SK-N-SH treated with all-trans-retinoic acid at 6 μM for 48 hours (cell line): ENCODE results near the gene CHST5.

Source experiments
- ATAC-seq: fragments of 200-7000 bp; cut with Tn5 transposase; 3 replicates; pipeline ENCODE4 v1.9.1; 2020; ENCODE audit warnings: mild to moderate bottlenecking, moderate library complexity
- ARNTL ChIP-seq: fragments of 450-650 bp; formaldehyde crosslinking; IDR thresholded peaks from 2 replicates; pipeline ENCODE4 v1.5.0; 2020; ENCODE audit warnings: low read depth, mild to moderate bottlenecking, moderate library complexity, borderline replicate concordance
- BACH2 ChIP-seq: fragments of 250-450 bp; sonication (Bioruptor Pico); IDR thresholded peaks from 2 replicates; pipeline ENCODE4 v1.9.0; 2021; ENCODE audit warnings: mild to moderate bottlenecking, borderline replicate concordance
- CSDC2 ChIP-seq: fragments of 250-450 bp; sonication (Bioruptor Pico); IDR thresholded peaks from 2 replicates; pipeline ENCODE4 v1.5.0; 2020; ENCODE audit warnings: mild to moderate bottlenecking, moderate library complexity
- CSRNP3 ChIP-seq: fragments of 250-450 bp; sonication (Bioruptor Pico); IDR thresholded peaks from 2 replicates; pipeline ENCODE4 v1.5.1; 2021; ENCODE audit warnings: mild to moderate bottlenecking, moderate library complexity
- ESRRG ChIP-seq: fragments of 250-450 bp; sonication (Bioruptor Pico); IDR thresholded peaks from 2 replicates; pipeline ENCODE4 v1.6.1; 2021; ENCODE audit warnings: mild to moderate bottlenecking
- GLIS3 ChIP-seq: fragments of 250-450 bp; sonication (Bioruptor Pico); IDR thresholded peaks from 2 replicates; pipeline ENCODE4 v1.5.0; 2020; ENCODE audit warnings: mild to moderate bottlenecking, moderate library complexity
- ISL1 ChIP-seq: fragments of 250-450 bp; sonication (Bioruptor Pico); IDR thresholded peaks from 2 replicates; pipeline ENCODE4 v2.1.2; 2022; ENCODE audit warnings: mild to moderate bottlenecking, moderate library complexity
- OSR1 ChIP-seq: fragments of 250-450 bp; sonication (Bioruptor Pico); IDR thresholded peaks from 2 replicates; pipeline ENCODE4 v1.8.0; 2022; ENCODE audit warnings: moderate library complexity, mild to moderate bottlenecking, inconsistent platforms
- POU6F1 ChIP-seq: fragments of 250-450 bp; sonication (Bioruptor Pico); IDR thresholded peaks from 2 replicates; pipeline ENCODE4 v1.8.0; 2021; ENCODE audit warnings: low read depth, mild to moderate bottlenecking, moderate library complexity, borderline replicate concordance
- PPARA ChIP-seq: fragments of 250-450 bp; sonication (Bioruptor Pico); IDR thresholded peaks from 2 replicates; pipeline ENCODE4 v1.5.0; 2020; ENCODE audit warnings: mild to moderate bottlenecking, borderline replicate concordance
- SNAI2 ChIP-seq: fragments of 250-450 bp; sonication (Bioruptor Pico); IDR thresholded peaks from 2 replicates; pipeline ENCODE4 v1.5.0; 2020; ENCODE audit warnings: mild to moderate bottlenecking, moderate library complexity
- TCF4 ChIP-seq: fragments of 250-450 bp; sonication (Bioruptor Pico); IDR thresholded peaks from 2 replicates; pipeline ENCODE4 v1.8.0; 2021; ENCODE audit warnings: mild to moderate bottlenecking, moderate library complexity, borderline replicate concordance
- TOX ChIP-seq: fragments of 250-450 bp; sonication (Bioruptor Pico); IDR thresholded peaks from 2 replicates; pipeline ENCODE4 v1.8.0; 2021; ENCODE audit warnings: mild to moderate bottlenecking, moderate library complexity, borderline replicate concordance
- ZC3H10 ChIP-seq: fragments of 250-450 bp; sonication (Bioruptor Pico); IDR thresholded peaks from 2 replicates; pipeline ENCODE4 v1.5.1; 2021; ENCODE audit warnings: mild to moderate bottlenecking, moderate library complexity
- ZFP3 ChIP-seq: fragments of 250-450 bp; sonication (Bioruptor Pico); IDR thresholded peaks from 2 replicates; pipeline ENCODE4 v1.5.0; 2020; ENCODE audit warnings: mild to moderate bottlenecking, moderate library complexity
- ZFP30 ChIP-seq: fragments of 450-650 bp; formaldehyde crosslinking; IDR thresholded peaks from 2 replicates; pipeline ENCODE4 v1.5.0; 2022; ENCODE audit warnings: mild to moderate bottlenecking, moderate library complexity
- ZNF565 ChIP-seq: fragments of 450-650 bp; formaldehyde crosslinking; conservative IDR thresholded peaks from 2 replicates; pipeline ENCODE4 v1.5.0; 2020; ENCODE audit warnings: low read depth, mild to moderate bottlenecking, moderate library complexity
- ZNF70 ChIP-seq: fragments of 450-650 bp; formaldehyde crosslinking; IDR thresholded peaks from 2 replicates; pipeline ENCODE4 v1.5.0; 2020; ENCODE audit warnings: mild to moderate bottlenecking, moderate library complexity
- ZNF8 ChIP-seq: fragments of 450-650 bp; formaldehyde crosslinking; IDR thresholded peaks from 2 replicates; pipeline ENCODE4 v1.5.0; 2020; ENCODE audit warnings: mild to moderate bottlenecking, moderate library complexity
- TF ChIP-seq, protein P1 (sequence below): fragments of 250-450 bp; sonication (Bioruptor Pico); IDR thresholded peaks from 2 replicates; pipeline ENCODE4 v1.8.0; 2020; ENCODE audit warnings: mild to moderate bottlenecking, moderate library complexity, borderline replicate concordance

CHST5 gene

GRCh38 chr16:75486676-75487313 is 49.1 kb downstream of the CHST5 start:
- ATAC-seq, result no peak
- TF ChIP-seq POU6F1 (CRISPR knock-in tag) (no peak), ISL1 (CRISPR knock-in tag) (no peak), ZNF565 (CRISPR knock-in tag) (no peak), ZNF70 (no peak), SNAI2 (CRISPR knock-in tag) (no peak), ARNTL (no peak), ESRRG (CRISPR knock-in tag) (no peak), ZFP3 (no peak), CSRNP3 (CRISPR knock-in tag) (no peak), TOX (no peak), CSDC2 (CRISPR knock-in tag) (no peak), GLIS3 (no peak), OSR1 (CRISPR knock-in tag) (no peak), PPARA (CRISPR knock-in tag) (no peak), BACH2 (CRISPR knock-in tag) (no peak), ZFP30 (CRISPR knock-in tag) (no peak), TCF4 (no peak), ZNF8 (no peak), ZC3H10 (no peak)
- TF ChIP-seq, protein P1, sequence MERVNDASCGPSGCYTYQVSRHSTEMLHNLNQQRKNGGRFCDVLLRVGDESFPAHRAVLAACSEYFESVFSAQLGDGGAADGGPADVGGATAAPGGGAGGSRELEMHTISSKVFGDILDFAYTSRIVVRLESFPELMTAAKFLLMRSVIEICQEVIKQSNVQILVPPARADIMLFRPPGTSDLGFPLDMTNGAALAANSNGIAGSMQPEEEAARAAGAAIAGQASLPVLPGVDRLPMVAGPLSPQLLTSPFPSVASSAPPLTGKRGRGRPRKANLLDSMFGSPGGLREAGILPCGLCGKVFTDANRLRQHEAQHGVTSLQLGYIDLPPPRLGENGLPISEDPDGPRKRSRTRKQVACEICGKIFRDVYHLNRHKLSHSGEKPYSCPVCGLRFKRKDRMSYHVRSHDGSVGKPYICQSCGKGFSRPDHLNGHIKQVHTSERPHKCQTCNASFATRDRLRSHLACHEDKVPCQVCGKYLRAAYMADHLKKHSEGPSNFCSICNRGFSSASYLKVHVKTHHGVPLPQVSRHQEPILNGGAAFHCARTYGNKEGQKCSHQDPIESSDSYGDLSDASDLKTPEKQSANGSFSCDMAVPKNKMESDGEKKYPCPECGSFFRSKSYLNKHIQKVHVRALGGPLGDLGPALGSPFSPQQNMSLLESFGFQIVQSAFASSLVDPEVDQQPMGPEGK, result no peak

- ATAC-seq, result no peak
- TF ChIP-seq, protein P1, result no peak
- no peak for TF ChIP-seq ARNTL
- no peak for TF ChIP-seq SNAI2 (CRISPR knock-in tag)
- no peak for TF ChIP-seq ZC3H10
- no peak for TF ChIP-seq ZFP30 (CRISPR knock-in tag)
Observed at GRCh38 chr16:75486014-75486675, 49.8 kb downstream of the CHST5 start.

DNA sequence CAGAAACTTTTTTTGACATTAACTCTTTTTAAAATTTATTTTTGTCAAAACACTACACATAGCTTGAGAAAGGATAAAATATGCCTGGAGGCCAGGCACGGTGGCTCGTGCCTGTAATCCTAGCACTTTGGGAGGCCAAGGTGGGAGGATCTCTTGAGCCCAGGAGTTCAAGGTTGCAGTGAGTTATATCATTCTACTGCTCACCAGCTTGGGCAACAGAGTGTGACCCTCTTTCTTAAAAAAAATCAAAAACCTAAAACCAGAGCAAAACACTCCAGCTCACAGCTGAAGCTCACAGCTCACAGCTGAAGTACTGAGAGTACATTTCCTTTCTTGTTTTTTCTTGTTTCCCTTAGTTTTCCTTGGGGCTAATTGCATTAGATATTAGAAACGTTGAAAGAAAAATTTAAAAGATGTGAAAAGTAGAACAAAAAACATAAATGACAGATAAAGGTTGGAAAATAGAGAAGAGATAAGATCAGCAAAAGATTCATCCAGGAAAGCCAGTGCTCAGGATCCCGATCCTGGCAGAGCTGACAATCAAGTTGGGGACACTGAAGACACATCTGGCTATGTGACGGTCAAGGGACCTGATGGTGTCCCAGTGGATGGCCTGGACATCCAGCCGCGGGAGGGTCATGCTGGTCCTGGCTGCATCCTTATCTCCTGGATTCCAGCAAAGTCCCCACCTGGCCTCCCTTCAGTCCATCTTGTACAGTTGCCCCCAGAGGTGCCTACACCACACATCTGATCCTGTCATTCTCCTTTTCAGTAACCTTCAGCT is 50.5 kb downstream of the CHST5 start:
- no peak for TF ChIP-seq ZNF8
- TF ChIP-seq, protein P1, result no peak
- no peak for TF ChIP-seq TCF4
- no peak for TF ChIP-seq POU6F1 (CRISPR knock-in tag)
- TF ChIP-seq ISL1 (CRISPR knock-in tag), result no peak
- TF ChIP-seq BACH2 (CRISPR knock-in tag), result no peak
- no peak for TF ChIP-seq ARNTL
- no peak for TF ChIP-seq CSDC2 (CRISPR knock-in tag)
- no peak for TF ChIP-seq ZNF70
- no peak for TF ChIP-seq SNAI2 (CRISPR knock-in tag)
- no peak for ATAC-seq
